ENCODE results near the gene SCARF2. TPM values are rescaled to one million over a fixed set of nuclear protein-coding genes. Genes with fewer than 3 reads are reported as not detected.

The SCARF2 gene
- total RNA-seq, 1 donor from 2014 or later, result 1.6 TPM

Small RNAs within 50 kb of the gene (small RNA-seq; reads per million reads assigned to genes)
- gene RF00019 (not detected), gene RN7SL812P (not detected), gene RNU6-225P (not detected), gene RNY1P9 (0.89 reads per million, percentile 62 among the genes with 10 or more reads in this experiment)

Other genes starting within 250 kb of the SCARF2 start
- 10.2 TPM for gene RTN4R, start 169.5 kb downstream of the SCARF2 start, total RNA-seq
- gene DGCR6L, start 117.8 kb downstream of the SCARF2 start, total RNA-seq, result 26.5 TPM
- gene ZNF74, start 43.7 kb downstream of the SCARF2 start, total RNA-seq, result 39.9 TPM
- gene KLHL22, start 58.0 kb upstream of the SCARF2 start, total RNA-seq, result 46.9 TPM
- gene MED15, start 69.8 kb upstream of the SCARF2 start, total RNA-seq, result 13.0 TPM